ENCODE results near the gene IZUMO1.
"Not testable (repeated sequence)": the region's sequence is repeated elsewhere in the genome, so short reads cannot be mapped to it uniquely, and the experiment has no call there.

IZUMO1 gene

GRCh38 chr19:48718106-48718505, 28.6 kb downstream of the IZUMO1 start:
- not testable (repeated sequence) for H3K79me1 ChIP-seq (ENCODE audit: low read depth, low read length); H2AFZ ChIP-seq (ENCODE audit: low read length); H3K27ac ChIP-seq (replicated peaks; ENCODE audit: low read length); H3K18ac ChIP-seq (ENCODE audit: low read length); H4K8ac ChIP-seq (ENCODE audit: low read depth, low read length); H2AK5ac ChIP-seq (ENCODE audit: low read depth, low read length); H3K4me2 ChIP-seq (ENCODE audit: insufficient read depth, low read length, poor library complexity, severe bottlenecking); H3K14ac ChIP-seq (ENCODE audit: low read length); H3K4me3 ChIP-seq (ENCODE audit: low read length in 2 of 2); H3K9ac ChIP-seq (ENCODE audit: low read depth, low read length, poor library complexity); H4K91ac ChIP-seq (ENCODE audit: low read depth, low read length, poor library complexity); H3K36me3 ChIP-seq (replicated peaks in 1 of 2; ENCODE audit: control insufficient read depth in 2 of 2, insufficient read depth in 2 of 2, low read length in 2 of 2); H2BK12ac ChIP-seq (ENCODE audit: low read length); H3K23ac ChIP-seq (ENCODE audit: low read depth, low read length, poor library complexity); DNase-seq (ENCODE audit: low spot score); H3K9me3 ChIP-seq (replicated peaks in 1 of 2; ENCODE audit: control insufficient read depth in 2 of 2, insufficient read depth in 1 of 2, low read depth in 1 of 2, low read length in 2 of 2); H3K4ac ChIP-seq (ENCODE audit: low read length); H2BK120ac ChIP-seq (ENCODE audit: low read depth, low read length); H2BK5ac ChIP-seq (ENCODE audit: low read length); H3K27me3 ChIP-seq (ENCODE audit: control insufficient read depth in 3 of 3, insufficient read depth in 3 of 3, low read depth in 1 of 3, low read length in 3 of 3); H2BK15ac ChIP-seq (ENCODE audit: low read length)
- peaks cover 27 to 33% of the 10 kb centered on the region in 2 donors for H3K4me1 ChIP-seq (ENCODE audit: control insufficient read depth in 2 of 2, insufficient read depth in 1 of 2, low read depth in 1 of 2, low read length in 2 of 2)
- WGBS, 2 donors (ENCODE audit: extremely low coverage in 2 of 2, insufficient read length in 2 of 2, insufficient replicate concordance in 1 of 2) = no CpG with 5 or more reads among the region's 13 CpGs

- Histone ChIP-seq H2BK12ac (ENCODE audit: low read length) (no peak overlapping the region), H4K91ac (ENCODE audit: low read depth, low read length, poor library complexity) (no peak overlapping the region), H3K4me3 (ENCODE audit: low read length in 2 of 2) (no peak overlapping the region), H2AK5ac (ENCODE audit: low read depth, low read length) (no peak overlapping the region), H3K9me3 (replicated peaks in 1 of 2; ENCODE audit: control insufficient read depth in 2 of 2, insufficient read depth in 1 of 2, low read depth in 1 of 2, low read length in 2 of 2) (no peaks in the 10 kb centered on the region), H4K8ac (ENCODE audit: low read depth, low read length) (no peak overlapping the region), H3K27ac (replicated peaks; ENCODE audit: low read length) (peak overlapping the region; percentile 5), H2BK5ac (ENCODE audit: low read length) (no peak overlapping the region), H2AFZ (ENCODE audit: low read length) (peak overlapping the region; percentile 78), H3K9ac (ENCODE audit: low read depth, low read length, poor library complexity) (peak overlapping the region; percentile 76), H3K36me3 (replicated peaks in 1 of 2; ENCODE audit: control insufficient read depth in 2 of 2, insufficient read depth in 2 of 2, low read length in 2 of 2) (no peaks in the 10 kb centered on the region), H2BK15ac (ENCODE audit: low read length) (peak overlapping the region; percentile 73), H3K27me3 (ENCODE audit: control insufficient read depth in 3 of 3, insufficient read depth in 3 of 3, low read depth in 1 of 3, low read length in 3 of 3) (no peaks in the 10 kb centered on the region), H3K14ac (ENCODE audit: low read length) (peak overlapping the region; percentile 3), H3K4me1 (ENCODE audit: control insufficient read depth in 2 of 2, insufficient read depth in 1 of 2, low read depth in 1 of 2, low read length in 2 of 2) (peaks cover 31 to 37% of the 10 kb centered on the region in 2 donors), H3K79me1 (ENCODE audit: low read depth, low read length) (no peaks in the 10 kb centered on the region), H3K4me2 (ENCODE audit: insufficient read depth, low read length, poor library complexity, severe bottlenecking) (peak overlapping the region; percentile 35), H2BK120ac (ENCODE audit: low read depth, low read length) (no peak overlapping the region), H3K4ac (ENCODE audit: low read length) (no peak overlapping the region), H3K18ac (ENCODE audit: low read length) (peak overlapping the region; percentile 86), H3K23ac (ENCODE audit: low read depth, low read length, poor library complexity) (no peak overlapping the region)
- no CpG with 5 or more reads among the region's 24 CpGs for WGBS, 2 donors (ENCODE audit: extremely low coverage in 2 of 2, insufficient read length in 2 of 2, insufficient replicate concordance in 1 of 2)
- no peak for DNase-seq (ENCODE audit: low spot score)
Measured at GRCh38 chr19:48716562-48717291, 30.0 kb downstream of the IZUMO1 start.

GRCh38 chr19:48715681-48716171, 31.0 kb downstream of the IZUMO1 start:
- Histone ChIP-seq H3K23ac (ENCODE audit: low read depth, low read length, poor library complexity) (peak overlapping the region; percentile 59), H3K9ac (ENCODE audit: low read depth, low read length, poor library complexity) (no peak overlapping the region), H3K4me3 (ENCODE audit: low read length in 2 of 2) (no peak overlapping the region), H3K18ac (ENCODE audit: low read length) (peak overlapping the region; percentile 27), H3K4me1 (ENCODE audit: control insufficient read depth in 2 of 2, insufficient read depth in 1 of 2, low read depth in 1 of 2, low read length in 2 of 2) (peaks cover 28 to 37% of the 10 kb centered on the region in 2 donors), H3K27me3 (ENCODE audit: control insufficient read depth in 3 of 3, insufficient read depth in 3 of 3, low read depth in 1 of 3, low read length in 3 of 3) (no peaks in the 10 kb centered on the region), H2BK5ac (ENCODE audit: low read length) (peak overlapping the region; percentile 44), H4K8ac (ENCODE audit: low read depth, low read length) (no peak overlapping the region), H4K91ac (ENCODE audit: low read depth, low read length, poor library complexity) (no peak overlapping the region), H3K14ac (ENCODE audit: low read length) (no peak overlapping the region), H2AK5ac (ENCODE audit: low read depth, low read length) (peak overlapping the region; percentile 93), H3K4me2 (ENCODE audit: insufficient read depth, low read length, poor library complexity, severe bottlenecking) (no peak overlapping the region), H2BK15ac (ENCODE audit: low read length) (peak overlapping the region; percentile 62), H3K4ac (ENCODE audit: low read length) (no peak overlapping the region), H3K9me3 (replicated peaks in 1 of 2; ENCODE audit: control insufficient read depth in 2 of 2, insufficient read depth in 1 of 2, low read depth in 1 of 2, low read length in 2 of 2) (no peaks in the 10 kb centered on the region), H2BK120ac (ENCODE audit: low read depth, low read length) (peak overlapping the region; percentile 94), H3K27ac (replicated peaks; ENCODE audit: low read length) (no peak overlapping the region), H2BK12ac (ENCODE audit: low read length) (peak overlapping the region; percentile 7), H3K79me1 (ENCODE audit: low read depth, low read length) (no peaks in the 10 kb centered on the region), H3K36me3 (replicated peaks in 1 of 2; ENCODE audit: control insufficient read depth in 2 of 2, insufficient read depth in 2 of 2, low read length in 2 of 2) (no peaks in the 10 kb centered on the region), H2AFZ (ENCODE audit: low read length) (no peak overlapping the region)
- WGBS, 2 donors (ENCODE audit: extremely low coverage in 2 of 2, insufficient read length in 2 of 2, insufficient replicate concordance in 1 of 2) = no CpG with 5 or more reads among the region's 19 CpGs
- no peak for DNase-seq (ENCODE audit: low spot score)

GRCh38 chr19:48714759-48715675, 31.7 kb downstream of the IZUMO1 start:
- Histone ChIP-seq H4K91ac (ENCODE audit: low read depth, low read length, poor library complexity) (no peak overlapping the region), H2BK12ac (ENCODE audit: low read length) (peak overlapping the region; percentile 7), H3K36me3 (replicated peaks in 1 of 2; ENCODE audit: control insufficient read depth in 2 of 2, insufficient read depth in 2 of 2, low read length in 2 of 2) (no peaks in the 10 kb centered on the region), H2AK5ac (ENCODE audit: low read depth, low read length) (peak overlapping the region; percentile 93), H3K27me3 (ENCODE audit: control insufficient read depth in 3 of 3, insufficient read depth in 3 of 3, low read depth in 1 of 3, low read length in 3 of 3) (no peaks in the 10 kb centered on the region), H3K27ac (replicated peaks; ENCODE audit: low read length) (peak overlapping the region; percentile 89), H3K23ac (ENCODE audit: low read depth, low read length, poor library complexity) (peak overlapping the region; percentile 59), H2BK5ac (ENCODE audit: low read length) (peak overlapping the region; percentile 44), H3K18ac (ENCODE audit: low read length) (peak overlapping the region; percentile 82), H3K9me3 (replicated peaks in 1 of 2; ENCODE audit: control insufficient read depth in 2 of 2, insufficient read depth in 1 of 2, low read depth in 1 of 2, low read length in 2 of 2) (no peaks in the 10 kb centered on the region), H3K4ac (ENCODE audit: low read length) (peak overlapping the region; percentile 55), H3K4me3 (ENCODE audit: low read length in 2 of 2) (peak overlapping the region; percentile 66 to 77), H3K4me1 (ENCODE audit: control insufficient read depth in 2 of 2, insufficient read depth in 1 of 2, low read depth in 1 of 2, low read length in 2 of 2) (peaks cover 25 to 34% of the 10 kb centered on the region in 2 donors), H3K9ac (ENCODE audit: low read depth, low read length, poor library complexity) (peak overlapping the region; percentile 82), H3K4me2 (ENCODE audit: insufficient read depth, low read length, poor library complexity, severe bottlenecking) (peak overlapping the region; percentile 75), H2AFZ (ENCODE audit: low read length) (peak overlapping the region; percentile 95), H4K8ac (ENCODE audit: low read depth, low read length) (no peak overlapping the region), H3K79me1 (ENCODE audit: low read depth, low read length) (no peaks in the 10 kb centered on the region), H3K14ac (ENCODE audit: low read length) (no peak overlapping the region), H2BK15ac (ENCODE audit: low read length) (peak overlapping the region; percentile 94), H2BK120ac (ENCODE audit: low read depth, low read length) (peak overlapping the region; percentile 94)
- DNase-seq (ENCODE audit: low spot score) = no peak
- WGBS, 2 donors (ENCODE audit: extremely low coverage in 2 of 2, insufficient read length in 2 of 2, insufficient replicate concordance in 1 of 2) = no CpG with 5 or more reads among the region's 26 CpGs
